TTC549 (cell line): ENCODE data around the gene IFNGR1.
"Not testable (repeated sequence)": the region's sequence is repeated elsewhere in the genome, so short reads cannot be mapped to it uniquely, and the experiment has no call there.

Source experiments
- FAIRE-seq: peaks from 2 replicates; lab custom pipeline; 2012; peaks lifted over from hg19 to GRCh38; lab: Jason Lieb, UNC

Gene IFNGR1

DNA sequence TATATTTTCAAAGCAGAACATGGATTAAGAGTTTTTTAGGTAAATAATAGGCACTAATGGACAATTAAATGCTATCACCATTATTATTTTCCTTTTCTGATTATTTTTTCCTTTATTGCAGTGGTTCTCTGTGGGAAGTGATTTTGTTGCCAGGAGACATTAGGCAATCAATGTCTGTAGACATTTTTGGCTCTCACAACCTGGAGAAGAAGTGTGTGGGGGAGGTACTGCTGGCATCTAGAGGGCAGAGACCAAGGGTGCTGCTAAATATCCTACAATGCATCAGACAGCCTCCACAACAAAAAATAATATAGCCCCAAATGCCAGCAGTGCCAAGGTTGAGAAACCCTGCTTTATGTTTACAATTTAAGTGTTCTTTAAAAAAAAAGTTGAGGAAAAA is 8.3 kb downstream of the IFNGR1 start:
- no peak for FAIRE-seq

DNA sequence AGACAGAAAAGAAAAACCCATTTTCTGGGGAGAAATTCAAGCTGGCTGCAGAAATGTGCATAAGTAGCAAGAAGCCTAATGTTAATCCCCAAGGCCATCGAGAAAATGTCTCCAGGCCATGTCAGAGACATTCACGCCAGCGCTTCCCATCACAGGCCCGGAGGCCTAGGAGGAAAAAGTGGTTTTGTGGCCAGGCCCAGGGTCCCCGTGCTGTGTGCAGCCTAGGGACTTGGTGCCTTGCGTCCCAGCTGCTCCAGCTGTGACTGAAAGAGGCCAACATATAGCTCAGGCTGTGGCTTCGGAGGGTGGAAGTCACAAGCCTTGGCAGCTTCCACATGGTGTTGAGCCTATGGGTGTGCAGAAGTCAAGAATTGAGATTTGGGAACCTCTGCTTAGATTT is 10.9 kb downstream of the IFNGR1 start:
- FAIRE-seq, result no peak

DNA sequence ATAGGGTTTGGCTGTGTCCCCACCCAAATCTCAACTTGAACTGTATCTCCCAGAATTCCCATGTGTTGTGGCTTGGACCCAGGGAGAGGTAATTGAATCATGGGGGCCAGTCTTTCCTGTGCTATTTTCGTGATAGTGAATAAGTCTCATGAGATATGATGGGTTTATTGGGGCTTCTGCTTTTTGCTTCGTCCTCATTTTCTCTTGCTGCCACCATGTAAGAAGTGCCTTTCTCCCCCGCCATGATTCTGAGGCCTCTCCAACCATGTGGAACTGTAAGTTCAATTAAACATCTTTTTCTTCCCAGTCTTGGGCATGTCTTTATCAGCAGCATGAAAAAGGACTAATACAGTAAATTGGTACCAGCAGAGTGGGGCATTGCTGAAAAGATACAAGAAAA is 11.7 kb downstream of the IFNGR1 start:
- not testable (repeated sequence) for FAIRE-seq

DNA sequence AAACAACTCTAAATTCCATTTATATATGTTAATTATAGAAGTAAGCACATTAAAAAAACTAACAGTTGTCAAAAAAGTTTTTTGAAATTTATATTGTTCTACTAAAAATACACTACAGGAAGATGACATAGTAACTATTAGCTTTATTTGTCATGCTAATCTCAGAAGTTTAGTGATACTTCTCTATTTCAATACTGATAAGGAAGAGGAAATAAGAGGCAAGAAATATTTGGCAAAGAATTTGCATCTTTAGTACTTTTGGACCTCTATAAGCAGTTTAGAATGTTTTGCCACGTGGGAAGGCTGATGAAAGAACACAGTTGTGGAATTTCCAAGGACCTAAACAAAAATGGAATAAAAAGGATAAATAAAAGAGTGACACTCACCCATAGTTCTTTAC is 12.6 kb downstream of the IFNGR1 start:
- FAIRE-seq, result no peak

DNA sequence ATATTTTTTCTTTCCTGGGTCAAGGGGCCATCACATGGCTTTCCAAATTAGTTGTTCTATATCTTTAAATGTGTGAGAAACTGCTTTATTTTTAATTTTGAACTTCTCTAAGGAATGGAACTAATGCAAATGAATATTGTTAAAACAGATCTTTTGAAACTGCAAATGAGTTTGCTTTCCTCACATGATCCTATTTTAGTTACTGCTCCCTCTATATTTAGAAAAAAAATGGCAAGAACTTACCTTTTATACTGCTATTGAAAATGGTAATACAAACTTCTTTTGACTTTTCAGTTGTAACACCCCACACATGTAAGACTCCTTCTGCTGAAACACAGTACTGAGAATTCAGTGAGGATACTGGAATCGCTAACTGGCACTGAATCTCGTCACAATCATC is 15.9 kb downstream of the IFNGR1 start:
- no peak for FAIRE-seq

DNA sequence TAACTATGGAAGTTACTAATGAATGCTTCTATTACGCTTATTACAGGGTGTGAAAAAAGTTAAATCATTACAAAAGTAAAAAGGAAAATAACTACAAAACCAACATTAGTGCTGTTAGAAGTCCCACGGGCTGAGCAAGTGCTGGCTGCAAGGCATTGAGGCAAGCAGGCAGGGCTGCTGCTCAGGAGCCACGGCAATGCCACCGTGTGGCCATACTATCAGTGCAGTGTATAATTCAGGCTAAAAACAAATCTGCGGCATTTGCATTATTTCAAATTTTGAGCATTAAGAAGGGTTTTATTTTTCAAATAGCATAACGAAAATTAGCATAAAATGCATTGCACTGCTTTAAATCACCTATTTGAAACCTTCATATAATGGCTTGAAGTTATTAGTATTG is 17.1 kb downstream of the IFNGR1 start:
- peak; percentile 63 for FAIRE-seq

DNA sequence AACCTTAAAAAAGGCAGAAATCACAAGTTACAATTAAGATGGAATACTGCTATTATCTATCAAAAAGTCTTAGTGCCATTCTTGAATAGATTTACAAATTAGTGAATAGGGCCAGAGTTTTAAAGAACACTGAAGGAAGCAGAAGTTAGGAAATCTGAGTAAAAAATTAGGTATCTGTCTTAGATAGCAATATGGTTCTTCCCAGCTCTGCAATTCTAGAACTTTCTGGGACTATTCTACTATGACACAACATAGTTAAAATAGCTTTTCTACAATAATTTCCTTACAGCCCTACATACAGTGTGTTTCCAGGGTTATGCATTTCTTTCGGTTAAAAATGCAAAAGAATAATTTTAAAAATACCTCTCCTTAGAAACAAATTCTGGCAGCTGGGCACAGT is 18.2 kb downstream of the IFNGR1 start:
- no peak for FAIRE-seq

DNA sequence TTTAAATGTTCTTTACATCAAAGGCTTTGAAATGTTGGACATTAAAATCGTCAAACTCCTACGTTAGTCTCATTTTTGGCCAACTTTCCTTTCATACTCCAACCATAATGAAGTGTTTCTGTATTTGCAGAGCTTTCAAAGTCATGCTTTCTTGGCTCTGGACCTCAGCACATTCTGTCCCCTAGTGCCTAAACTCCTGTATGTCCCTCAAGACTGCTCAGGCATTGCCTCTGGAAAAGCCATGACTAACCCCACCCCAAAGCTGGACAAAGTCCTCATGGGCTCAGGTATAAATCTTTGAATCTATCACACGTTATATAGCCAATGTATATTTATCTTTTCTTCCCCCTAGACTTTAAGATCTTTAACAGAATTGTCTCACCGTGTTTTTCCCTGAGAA is 18.9 kb downstream of the IFNGR1 start:
- no peak for FAIRE-seq

DNA sequence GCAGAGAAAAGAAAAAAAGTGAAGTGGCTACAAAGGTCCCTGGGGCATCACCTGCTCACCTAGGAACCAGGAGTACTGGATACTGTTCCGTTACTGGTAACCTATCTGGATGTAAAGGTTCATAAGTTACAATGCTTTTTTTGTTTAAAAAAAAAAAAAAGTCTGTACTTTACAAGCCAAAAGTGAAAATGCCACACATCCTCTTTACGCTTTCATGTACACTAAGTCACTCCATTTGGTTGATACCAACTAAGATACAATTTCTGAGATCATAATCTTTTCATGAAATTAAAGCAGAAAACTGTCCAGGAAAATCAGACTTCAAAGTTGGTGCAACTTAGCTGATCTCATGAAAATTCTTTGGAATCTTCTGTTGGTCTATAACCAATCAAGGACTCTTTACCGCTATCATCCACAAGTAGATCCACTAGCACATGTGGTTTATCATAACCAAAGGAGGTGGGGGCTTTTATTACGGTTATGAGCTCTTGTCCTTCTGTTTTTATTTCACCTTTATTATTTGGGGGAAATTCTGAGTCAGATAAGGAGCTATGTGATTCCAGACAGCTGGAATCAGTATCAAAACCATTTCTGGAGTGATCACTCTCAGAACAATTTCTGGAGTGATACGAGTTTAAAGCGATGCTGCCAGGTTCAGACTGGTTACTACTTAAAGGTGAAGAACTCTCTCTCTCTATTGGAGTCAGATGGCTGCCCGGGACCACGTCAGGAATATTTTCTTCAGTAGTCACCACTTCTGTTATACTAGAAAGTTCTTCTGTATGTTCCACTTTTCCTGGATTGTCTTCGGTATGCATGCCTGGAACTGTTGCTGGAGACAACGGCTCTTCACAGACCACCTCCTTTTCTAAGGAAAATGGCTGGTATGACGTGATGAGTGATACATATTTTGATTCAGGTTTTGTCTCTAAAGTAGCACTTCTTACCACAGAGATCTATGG is 21.2 kb downstream of the IFNGR1 start:
- no peak for FAIRE-seq

DNA sequence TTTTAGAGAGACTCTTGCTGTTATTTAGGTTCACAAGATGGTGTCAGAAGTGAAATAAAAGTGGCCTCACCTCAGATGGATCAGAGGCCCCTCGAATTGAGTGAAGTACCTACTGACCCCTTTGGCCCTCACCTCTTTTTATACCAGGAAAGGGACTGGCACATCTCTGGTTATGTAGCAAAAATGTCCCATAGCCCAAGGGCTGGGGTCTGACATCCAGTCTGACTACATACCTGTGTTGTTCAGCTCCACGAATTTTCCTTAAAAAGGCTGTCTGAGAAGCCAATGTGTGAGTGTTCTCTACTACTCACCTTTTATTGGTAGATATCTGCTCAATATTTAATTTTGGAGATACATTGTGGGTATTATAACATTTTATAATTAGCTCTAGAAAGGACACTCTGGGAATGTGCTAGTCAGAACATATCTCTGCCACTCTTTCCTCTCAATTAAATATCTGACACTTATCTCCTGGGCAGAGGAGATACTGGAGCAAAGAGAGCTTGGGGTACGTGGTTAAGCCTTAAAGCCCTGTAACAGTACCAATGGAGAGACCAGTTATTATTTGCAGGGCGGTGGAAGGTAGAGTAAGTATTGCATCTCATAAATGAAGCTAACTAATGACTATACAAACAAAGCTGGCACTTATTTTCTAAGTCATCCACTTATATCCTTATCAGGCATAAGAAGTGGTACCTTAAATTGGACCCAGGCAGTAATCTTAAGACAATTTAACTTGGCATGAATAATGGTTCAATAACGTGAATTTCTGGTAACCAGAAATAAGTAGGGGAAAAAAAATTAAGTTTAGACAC is 25.7 kb downstream of the IFNGR1 start:
- FAIRE-seq, result no peak

DNA sequence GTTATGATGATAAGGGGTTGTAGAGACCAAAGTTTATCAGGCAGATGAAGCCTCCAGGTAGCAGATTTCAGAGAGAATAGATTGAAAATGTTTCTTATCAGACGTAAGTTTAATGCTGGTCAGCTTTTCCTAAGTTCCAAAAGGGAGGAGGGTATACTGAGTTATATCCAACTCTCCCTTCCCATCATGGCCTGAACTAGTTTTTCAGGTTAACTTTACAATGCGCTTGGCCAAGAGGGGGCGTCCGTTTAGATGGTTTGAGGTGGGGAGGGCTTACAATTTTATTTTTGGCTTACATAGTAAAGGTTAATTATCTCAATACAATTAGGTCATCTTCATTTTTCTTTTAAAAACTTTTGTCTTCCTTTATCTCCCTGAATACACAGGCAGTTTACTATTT is 26.4 kb downstream of the IFNGR1 start:
- FAIRE-seq, result no peak

DNA sequence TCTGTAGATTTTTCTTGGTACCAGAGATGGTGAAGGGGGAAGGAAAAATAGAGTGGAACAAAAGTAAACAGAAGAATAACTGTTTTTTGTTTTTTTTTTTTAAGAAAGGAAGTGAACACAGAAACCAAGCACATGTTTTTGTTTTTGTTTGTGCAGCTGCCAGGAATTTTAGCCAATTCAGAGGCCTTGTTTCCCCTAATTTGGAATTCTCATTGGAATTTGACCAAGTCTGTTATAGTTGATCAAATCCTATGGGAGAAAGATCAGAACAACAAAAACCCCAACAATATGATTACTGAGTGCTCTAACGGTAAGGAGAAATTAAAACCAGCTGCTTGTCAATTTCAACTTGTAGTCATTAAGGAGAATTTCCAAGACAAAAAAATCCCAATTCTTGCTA is 27.5 kb downstream of the IFNGR1 start:
- no peak for FAIRE-seq

DNA sequence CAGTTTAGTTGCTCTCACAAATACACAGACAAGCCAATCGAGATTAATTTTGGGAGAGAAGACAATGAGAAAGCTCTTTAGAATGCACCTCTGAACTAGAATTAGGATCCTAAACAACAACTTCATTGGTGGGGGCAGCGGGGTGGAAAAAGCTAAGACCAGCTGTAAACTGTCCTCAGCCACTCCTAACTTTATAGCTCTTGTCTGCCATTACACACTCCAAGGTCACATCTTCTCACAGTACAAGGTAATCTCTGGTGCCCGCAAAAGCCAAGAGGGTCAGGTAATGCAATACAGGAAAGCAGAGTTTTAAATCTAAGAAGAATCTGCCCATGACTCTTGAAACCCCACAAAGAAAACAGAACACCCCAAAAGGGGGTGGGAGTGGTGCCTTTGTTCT is 27.9 kb downstream of the IFNGR1 start:
- FAIRE-seq, result no peak

DNA sequence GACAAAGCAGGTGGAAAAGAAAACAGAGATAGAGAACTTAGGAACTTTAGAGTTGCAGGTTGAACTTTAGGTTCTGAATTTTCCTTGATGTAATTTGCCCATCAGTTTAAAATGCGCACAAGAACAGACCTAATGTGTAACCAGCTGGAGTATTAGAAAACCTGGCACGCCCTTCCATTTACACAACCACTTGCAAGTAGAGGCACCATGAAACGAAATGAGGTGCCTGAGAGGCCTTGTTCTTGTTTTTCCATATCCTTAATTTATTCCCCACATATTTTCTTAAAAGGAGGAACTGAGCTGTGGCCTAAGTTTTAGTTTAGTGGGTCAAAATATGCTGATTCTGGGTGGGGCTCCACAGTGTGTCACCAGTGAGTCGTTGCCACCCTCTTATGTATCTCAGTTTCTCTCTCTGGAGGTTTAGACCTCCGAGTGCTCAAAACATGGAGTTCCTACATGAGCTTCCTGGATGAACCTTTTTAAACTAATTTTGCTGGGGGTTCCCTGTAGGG is 28.5 kb downstream of the IFNGR1 start:
- no peak for FAIRE-seq

DNA sequence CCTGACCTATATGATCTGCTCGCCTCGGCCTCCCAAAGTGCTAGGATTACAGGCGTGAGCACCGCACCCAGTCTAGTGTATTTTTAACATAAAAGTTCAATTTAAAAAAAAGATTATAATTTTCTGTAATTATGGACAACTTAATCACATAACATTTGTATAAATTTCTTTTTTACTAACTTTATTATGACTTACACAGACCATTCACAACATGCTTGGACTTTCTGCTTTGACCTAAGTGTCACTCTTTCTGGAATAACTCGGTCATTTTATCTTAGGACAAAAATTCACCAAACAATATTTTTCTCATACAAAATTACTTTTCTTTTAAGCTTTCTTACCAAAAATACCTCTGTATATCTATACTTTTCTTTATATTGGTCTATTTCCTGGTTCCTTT is 30.3 kb downstream of the IFNGR1 start:
- FAIRE-seq, result no peak

DNA sequence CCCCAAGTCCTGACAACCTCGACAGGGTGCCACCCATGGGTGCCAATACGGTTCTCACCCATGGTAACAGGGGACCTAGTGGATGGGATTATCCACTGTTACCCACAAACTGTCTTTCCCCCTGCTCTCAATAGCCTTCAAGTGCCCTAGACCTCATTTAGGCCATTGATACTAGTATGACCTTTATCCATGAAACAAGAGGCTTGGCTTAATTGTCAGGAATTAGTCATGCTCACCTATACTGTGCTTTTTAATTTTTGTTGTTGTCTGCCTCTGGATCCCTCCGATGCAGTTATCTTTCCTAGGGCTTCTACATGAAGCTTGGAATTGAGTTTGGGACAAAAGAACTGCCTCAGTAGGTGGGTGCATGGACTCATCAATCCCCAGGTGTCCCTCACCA is 33.9 kb downstream of the IFNGR1 start:
- FAIRE-seq, result no peak

DNA sequence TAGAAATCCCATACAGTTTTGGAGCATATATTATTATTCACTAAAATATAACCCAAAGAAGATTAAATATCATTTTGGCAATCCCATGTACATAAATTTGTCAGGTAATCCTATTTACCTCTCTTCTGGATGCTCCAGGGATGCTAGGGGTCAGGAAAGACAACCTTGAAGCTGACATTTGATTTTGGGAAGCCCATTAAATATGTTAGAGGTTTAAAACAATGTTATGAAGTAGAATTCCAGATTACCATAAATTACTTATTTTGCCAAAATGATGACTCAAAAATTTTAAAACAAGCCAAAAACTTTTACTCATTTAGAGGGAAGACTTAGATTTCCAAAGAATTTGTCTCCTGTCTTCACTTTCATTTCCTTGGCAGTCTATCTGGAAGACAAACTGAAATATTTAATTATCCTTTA is 36.5 kb downstream of the IFNGR1 start:
- FAIRE-seq, result no peak

DNA sequence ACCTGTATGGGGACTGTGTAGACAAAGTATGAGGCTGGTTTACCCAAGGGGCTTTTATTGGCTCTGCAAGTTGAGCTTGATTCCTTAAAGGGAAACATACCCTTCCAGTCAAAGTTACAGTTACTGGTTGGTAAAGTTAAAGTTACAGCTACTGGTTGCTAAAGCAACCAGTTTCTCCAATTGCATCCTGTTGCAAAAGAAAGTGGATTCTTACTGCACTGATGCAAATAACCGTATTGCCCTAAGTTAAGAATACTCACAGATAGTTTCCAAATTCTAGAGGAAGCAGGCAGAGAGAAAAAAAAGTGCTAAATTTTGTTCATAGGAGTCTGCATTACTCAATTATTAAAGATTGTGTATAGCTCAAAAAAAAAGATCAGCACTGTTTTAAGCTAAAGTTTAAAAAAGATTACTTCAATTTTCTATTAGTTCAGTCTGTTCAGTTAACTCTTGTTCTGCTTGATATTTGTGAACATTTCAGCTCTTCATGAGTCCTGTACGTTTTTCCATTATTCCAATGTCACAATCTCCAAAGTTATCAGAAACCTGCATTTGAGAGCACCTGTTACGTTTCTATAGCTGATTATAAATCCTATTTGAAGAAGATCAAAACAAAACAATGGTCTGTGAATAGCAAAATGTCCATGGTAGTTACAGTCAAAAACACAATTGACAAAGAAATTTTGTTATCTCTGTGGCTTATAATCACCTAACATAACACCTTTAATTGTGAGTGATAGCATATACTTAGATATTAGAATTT is 37.1 kb downstream of the IFNGR1 start:
- no peak for FAIRE-seq

DNA sequence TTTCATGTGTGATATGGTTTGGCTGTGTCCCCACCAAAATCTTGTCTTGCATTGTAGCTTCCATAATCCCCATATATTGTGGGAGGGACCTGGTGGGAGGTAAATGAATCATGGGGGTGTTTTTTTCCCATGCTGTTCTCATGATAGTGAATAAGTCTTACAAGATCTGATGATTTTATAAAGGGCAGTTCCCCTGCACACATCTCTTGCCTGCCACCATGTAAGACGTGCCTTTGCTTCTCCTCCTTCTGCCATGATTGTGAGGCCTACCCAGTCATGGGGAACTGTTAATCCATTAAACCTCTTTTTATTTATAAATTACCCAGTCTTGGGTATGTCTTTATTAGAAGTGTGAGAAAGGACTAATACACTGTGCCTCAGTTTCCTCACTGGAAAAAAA is 41.6 kb downstream of the IFNGR1 start:
- FAIRE-seq, result no peak

DNA sequence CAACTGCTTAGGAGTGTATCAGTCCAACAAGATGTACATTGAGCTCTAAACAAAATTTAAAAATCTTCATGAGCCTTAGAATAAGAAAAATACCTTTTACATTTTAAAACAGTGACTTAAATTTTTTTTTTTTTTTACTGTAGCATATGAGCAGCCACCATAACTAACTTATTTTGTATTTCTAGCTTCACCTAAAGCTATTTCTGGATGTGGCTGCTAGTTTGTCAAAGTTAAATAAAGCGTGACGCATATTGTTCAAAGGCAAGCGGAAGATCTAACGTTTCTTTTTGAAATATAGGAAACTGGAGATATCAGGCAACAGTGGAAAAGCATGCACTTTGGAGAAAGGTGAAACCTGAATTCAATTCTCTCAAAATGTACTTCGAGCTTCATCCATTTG is 42.5 kb downstream of the IFNGR1 start:
- FAIRE-seq, result no peak

DNA sequence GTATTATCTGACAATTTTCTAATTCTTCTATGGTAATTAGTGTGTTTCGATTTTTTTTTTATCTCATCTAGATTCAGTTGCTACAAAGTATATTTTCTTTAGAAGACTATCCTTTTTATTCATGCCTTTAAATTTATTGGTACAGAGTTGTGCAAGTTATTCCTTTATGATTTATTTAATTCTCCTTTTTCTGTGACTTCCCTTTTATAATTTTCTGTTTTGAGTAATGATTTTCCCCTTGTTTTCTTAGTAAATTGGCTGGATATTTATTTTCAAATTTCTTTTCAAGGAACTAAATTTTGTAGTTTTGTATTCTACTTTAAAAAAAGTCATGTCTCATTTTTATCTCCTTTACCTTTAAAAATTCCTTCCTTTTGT is 43.3 kb downstream of the IFNGR1 start:
- no peak for FAIRE-seq

DNA sequence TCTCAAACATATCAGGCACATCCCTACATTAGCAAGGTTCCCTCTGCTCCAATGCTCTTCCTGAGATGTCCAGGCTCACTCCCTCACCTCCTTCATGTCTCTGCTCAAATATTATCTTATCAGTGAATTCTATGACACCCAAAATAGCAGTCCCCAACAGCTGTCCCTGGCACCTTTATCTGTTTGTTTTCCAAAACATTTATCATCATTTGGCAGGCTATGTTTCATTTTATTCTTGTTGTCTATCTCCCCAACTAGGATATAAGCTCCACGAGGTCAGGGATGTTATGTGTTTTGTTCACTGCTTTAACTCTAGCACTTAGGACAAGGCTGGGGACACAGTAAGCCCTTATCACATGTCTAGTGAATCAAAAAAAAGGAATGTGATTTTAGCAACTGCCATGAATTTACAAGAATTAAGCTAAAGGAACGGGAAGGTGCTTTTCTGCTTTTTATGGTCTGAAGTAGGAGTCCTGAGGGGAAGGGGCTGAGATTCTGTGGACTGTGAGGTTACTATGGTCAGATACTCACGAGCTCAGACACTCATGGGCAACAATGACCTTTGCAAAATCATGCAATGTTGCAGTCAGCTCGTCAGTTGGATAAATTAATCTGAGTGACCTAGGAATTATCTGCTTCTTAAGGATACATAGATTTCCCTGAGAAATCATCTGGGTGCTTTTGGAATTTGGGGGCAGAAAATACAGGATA is 43.9 kb downstream of the IFNGR1 start:
- no peak for FAIRE-seq
